Measurements from ENCODE around the gene KRT72.

Gene KRT72

GRCh38 chr12:52632656-52633055 is 31.4 kb upstream of the KRT72 start:
- TF ChIP-seq EZH2phosphoT487 (IDR thresholded peaks at IDR 0.05; ENCODE audit: borderline replicate concordance): no peak
- TF ChIP-seq CTCF (conservative IDR thresholded peaks at IDR 0.05; ENCODE audit: low read length): no peak
- H3K4me3 ChIP-seq (ENCODE audit: low read length, poor library complexity, severe bottlenecking): no peak overlapping the region
- no peaks in the 10 kb centered on the region for H3K27me3 ChIP-seq (ENCODE audit: insufficient read depth, low read length, poor library complexity, severe bottlenecking)
- H3K79me2 ChIP-seq (ENCODE audit: insufficient read depth, low read length): no peaks in the 10 kb centered on the region
- H3K4me1 ChIP-seq (ENCODE audit: insufficient read depth, low read length, poor library complexity, severe bottlenecking): peaks cover 71% of the 10 kb centered on the region
- H3K4me2 ChIP-seq (ENCODE audit: low read depth, low read length, poor library complexity, severe bottlenecking): peak overlapping the region; percentile 29
- H3K9me3 ChIP-seq (ENCODE audit: insufficient read depth, low read depth, low read length): no peaks in the 10 kb centered on the region
- no peaks in the 10 kb centered on the region for H4K20me1 ChIP-seq (ENCODE audit: insufficient read depth, low read length, poor library complexity, severe bottlenecking)
- peak overlapping the region; percentile 42 for H3K9ac ChIP-seq (ENCODE audit: low read depth, low read length, poor library complexity, severe bottlenecking)
- no peaks in the 10 kb centered on the region for H3K9me2 ChIP-seq (replicated peaks; ENCODE audit: low read depth, low read length)
- no peaks in the 10 kb centered on the region for H3F3A ChIP-seq (ENCODE audit: low read depth)
- H2AFZ ChIP-seq (ENCODE audit: low read length): no peak overlapping the region
- H3K36me3 ChIP-seq (ENCODE audit: insufficient read depth, low read length): no peaks in the 10 kb centered on the region

- no peak overlapping the region for H2AFZ ChIP-seq (ENCODE audit: low read length)
- H3K27me3 ChIP-seq (ENCODE audit: insufficient read depth, low read length, poor library complexity, severe bottlenecking): no peaks in the 10 kb centered on the region
- no peaks in the 10 kb centered on the region for H3K9me2 ChIP-seq (replicated peaks; ENCODE audit: low read depth, low read length)
- H3K79me2 ChIP-seq (ENCODE audit: insufficient read depth, low read length): no peaks in the 10 kb centered on the region
- peaks cover 78% of the 10 kb centered on the region for H3K4me1 ChIP-seq (ENCODE audit: insufficient read depth, low read length, poor library complexity, severe bottlenecking)
- no peak overlapping the region for H3K4me3 ChIP-seq (ENCODE audit: low read length, poor library complexity, severe bottlenecking)
- no peaks in the 10 kb centered on the region for H3F3A ChIP-seq (ENCODE audit: low read depth)
- no peak for TF ChIP-seq CTCF (conservative IDR thresholded peaks at IDR 0.05; ENCODE audit: low read length)
- H4K20me1 ChIP-seq (ENCODE audit: insufficient read depth, low read length, poor library complexity, severe bottlenecking): no peaks in the 10 kb centered on the region
- H3K9ac ChIP-seq (ENCODE audit: low read depth, low read length, poor library complexity, severe bottlenecking): peak overlapping the region; percentile 18
- H3K36me3 ChIP-seq (ENCODE audit: insufficient read depth, low read length): no peaks in the 10 kb centered on the region
- no peaks in the 10 kb centered on the region for H3K9me3 ChIP-seq (ENCODE audit: insufficient read depth, low read depth, low read length)
- peak overlapping the region; percentile 82 for H3K4me2 ChIP-seq (ENCODE audit: low read depth, low read length, poor library complexity, severe bottlenecking)
Measured at GRCh38 chr12:52631676-52632459, 30.6 kb upstream of the KRT72 start.

- H3K4me3 ChIP-seq (ENCODE audit: low read length, poor library complexity, severe bottlenecking): peak overlapping the region; percentile 61
- peaks cover 83% of the 10 kb centered on the region for H3K4me1 ChIP-seq (ENCODE audit: insufficient read depth, low read length, poor library complexity, severe bottlenecking)
- no peaks in the 10 kb centered on the region for H3K79me2 ChIP-seq (ENCODE audit: insufficient read depth, low read length)
- H4K20me1 ChIP-seq (ENCODE audit: insufficient read depth, low read length, poor library complexity, severe bottlenecking): no peaks in the 10 kb centered on the region
- no peak for TF ChIP-seq EZH2phosphoT487 (IDR thresholded peaks at IDR 0.05; ENCODE audit: borderline replicate concordance)
- no peak for TF ChIP-seq CTCF (conservative IDR thresholded peaks at IDR 0.05; ENCODE audit: low read length)
- H3K4me2 ChIP-seq (ENCODE audit: low read depth, low read length, poor library complexity, severe bottlenecking): peak overlapping the region; percentile 82
- H3K27me3 ChIP-seq (ENCODE audit: insufficient read depth, low read length, poor library complexity, severe bottlenecking): no peaks in the 10 kb centered on the region
- H3K9me2 ChIP-seq (replicated peaks; ENCODE audit: low read depth, low read length): no peaks in the 10 kb centered on the region
- H3F3A ChIP-seq (ENCODE audit: low read depth): no peaks in the 10 kb centered on the region
- H3K9me3 ChIP-seq (ENCODE audit: insufficient read depth, low read depth, low read length): no peaks in the 10 kb centered on the region
- no peaks in the 10 kb centered on the region for H3K36me3 ChIP-seq (ENCODE audit: insufficient read depth, low read length)
- H3K9ac ChIP-seq (ENCODE audit: low read depth, low read length, poor library complexity, severe bottlenecking): peak overlapping the region; percentile 18
- H2AFZ ChIP-seq (ENCODE audit: low read length): no peak overlapping the region
Measured at GRCh38 chr12:52631264-52631663, 30.0 kb upstream of the KRT72 start.

All from Loucy (cell line).